HG03571 (cell line): ENCODE results near the gene FRMD4B.
"Not testable (repeated sequence)": the region's sequence is repeated elsewhere in the genome, so short reads cannot be mapped to it uniquely, and the experiment has no call there.

Experiments
- ATAC-seq: cut with Tn5 transposase; IDR thresholded peaks from one replicate; pipeline ENCODE4 v1.9.1; 2021; ENCODE audit not compliant: unreplicated experiment

The FRMD4B gene

DNA sequence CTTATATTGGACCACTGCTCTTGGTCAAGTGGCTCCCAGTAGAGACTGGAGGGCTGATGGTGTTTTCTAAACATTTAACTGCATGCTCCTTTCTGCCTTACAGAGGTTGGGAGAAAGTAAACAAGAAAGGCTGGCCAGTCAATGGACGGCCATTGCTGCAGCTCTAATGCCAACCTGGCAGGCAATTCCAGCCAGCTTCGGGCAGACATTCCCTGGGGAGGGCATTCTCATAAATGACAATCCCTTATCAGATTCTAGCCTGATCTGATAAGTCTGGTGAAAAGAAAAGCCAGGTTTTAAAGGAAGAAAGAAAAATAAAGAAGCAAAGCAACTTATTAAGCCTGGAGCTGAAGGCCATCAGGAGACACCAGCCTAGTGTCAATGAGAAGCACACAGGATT lies 60.7 kb downstream of the FRMD4B start:
- no peak for ATAC-seq

DNA sequence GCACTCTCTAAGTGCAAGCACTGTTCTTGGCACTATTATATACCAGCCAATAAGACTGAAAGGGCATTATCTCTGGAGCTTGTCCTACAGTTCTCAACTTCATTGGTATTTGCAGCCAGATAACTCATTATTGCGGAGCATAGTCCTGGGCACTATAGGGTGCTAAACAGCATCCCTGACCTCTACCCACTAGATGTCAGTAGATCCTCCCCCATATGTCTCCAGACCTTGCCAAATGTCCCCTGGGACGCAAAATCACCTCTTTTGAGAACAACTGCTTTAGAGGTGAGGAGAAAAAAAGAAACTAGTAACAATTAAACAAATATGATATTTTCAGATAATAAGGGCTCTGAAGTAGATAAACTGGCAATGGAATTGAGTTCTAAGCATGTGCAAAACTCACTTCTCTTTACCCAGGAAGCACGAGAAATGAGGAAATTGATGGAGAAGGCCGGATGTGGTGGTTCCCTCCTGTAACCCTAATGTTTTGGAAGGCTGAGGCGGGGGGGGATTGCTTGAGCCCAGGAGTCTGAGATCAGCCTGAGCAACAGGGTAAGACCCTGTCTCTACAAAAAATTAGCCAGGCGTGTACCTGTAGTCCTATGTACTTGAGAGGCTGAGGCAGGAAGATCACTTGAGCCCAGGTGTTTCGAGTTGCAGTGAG lies 61.4 kb downstream of the FRMD4B start:
- ATAC-seq: peak; percentile 49

DNA sequence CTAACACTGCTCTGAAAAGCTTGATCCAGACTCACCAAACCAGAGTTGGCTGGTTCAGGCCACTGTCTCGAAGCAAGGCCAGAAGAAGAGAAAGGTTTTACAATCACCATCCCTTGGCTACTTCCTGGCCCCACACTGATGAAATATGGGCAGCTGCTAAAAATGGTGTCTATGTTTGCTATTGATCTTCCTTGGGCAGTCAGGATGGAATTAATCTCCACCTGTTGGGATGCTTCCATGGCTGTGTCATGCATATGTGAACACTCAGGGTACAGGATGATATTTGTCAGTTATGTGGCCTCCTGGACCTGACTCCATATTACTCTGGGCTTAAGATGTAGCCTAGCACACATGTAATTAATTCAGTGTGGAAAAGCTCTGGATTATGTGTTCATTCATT lies 61.9 kb downstream of the FRMD4B start:
- ATAC-seq: no peak

DNA sequence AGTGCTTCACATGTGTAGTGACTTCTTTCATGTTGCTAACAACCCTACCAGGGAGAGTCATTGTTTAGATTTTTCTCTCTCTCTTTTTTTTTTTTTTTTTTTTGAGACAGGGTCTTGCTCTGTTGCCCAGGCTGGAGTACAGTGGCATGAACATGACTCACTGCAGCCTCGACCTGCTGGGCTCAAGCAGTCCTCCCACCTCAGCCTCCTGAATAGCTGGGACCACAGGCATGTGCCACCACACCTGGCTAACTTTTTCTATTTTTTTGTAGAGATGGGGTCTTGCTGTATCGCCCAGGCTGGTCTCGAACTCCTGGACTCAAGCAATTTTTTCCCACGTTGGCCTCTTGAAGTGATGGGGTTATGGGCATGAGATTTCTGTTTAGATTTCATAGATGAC lies 63.4 kb downstream of the FRMD4B start:
- not testable (repeated sequence) for ATAC-seq

DNA sequence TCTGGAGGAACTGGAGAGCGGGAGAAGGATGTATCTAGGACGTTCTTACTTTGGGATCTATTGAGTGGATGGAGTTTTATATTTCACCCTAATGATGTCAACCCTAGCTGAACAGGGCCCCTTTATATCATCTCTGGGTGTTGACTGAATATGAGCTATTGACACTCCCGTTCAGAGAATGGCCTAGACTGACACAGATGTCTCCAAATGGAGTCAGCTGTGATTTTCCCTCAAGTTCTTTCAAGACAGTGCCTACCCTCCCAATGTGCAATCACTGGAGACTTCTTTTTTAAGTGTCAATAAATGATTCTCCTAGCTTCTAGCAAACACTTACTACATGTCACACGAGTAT lies 63.8 kb downstream of the FRMD4B start:
- no peak for ATAC-seq

DNA sequence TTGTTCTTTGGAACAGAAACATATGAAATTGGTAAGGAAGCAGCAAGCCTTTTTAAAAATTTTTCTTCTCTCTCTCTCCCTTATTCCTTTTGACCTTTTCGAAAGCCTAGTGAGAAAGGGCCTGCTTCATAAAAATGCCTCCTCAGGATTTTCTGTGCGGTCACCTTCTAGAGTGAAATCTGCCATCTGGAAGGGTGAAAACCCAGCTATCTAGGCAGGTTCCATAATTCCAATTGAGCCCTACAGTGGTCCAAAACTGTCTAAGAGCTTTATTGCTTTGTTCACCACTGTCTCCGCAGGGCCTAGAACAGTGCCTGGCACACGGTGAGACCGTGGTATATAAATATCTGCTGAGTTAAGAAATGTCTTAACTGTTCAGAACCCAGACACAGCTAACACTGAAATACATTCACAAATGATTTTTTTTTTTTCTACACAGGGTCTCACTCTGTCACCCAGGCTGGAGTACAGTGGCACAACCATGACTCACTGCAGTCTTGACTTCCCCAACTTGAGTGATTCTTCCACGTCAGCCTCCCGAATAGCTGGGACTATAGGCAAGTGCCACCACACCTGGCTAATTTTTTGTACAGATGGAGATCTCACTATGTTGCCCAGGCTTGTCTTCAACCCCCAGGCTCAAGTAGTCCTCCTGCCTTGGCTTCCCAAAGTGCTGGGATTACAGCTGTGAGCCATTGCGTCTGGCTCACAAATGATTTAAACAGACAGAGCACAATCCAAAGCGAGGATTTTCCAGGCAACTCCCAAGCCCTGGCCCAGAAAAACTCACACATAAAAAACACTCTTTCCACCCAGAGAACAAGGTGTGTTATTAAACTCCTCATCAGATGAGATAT lies 64.4 kb downstream of the FRMD4B start:
- no peak for ATAC-seq

DNA sequence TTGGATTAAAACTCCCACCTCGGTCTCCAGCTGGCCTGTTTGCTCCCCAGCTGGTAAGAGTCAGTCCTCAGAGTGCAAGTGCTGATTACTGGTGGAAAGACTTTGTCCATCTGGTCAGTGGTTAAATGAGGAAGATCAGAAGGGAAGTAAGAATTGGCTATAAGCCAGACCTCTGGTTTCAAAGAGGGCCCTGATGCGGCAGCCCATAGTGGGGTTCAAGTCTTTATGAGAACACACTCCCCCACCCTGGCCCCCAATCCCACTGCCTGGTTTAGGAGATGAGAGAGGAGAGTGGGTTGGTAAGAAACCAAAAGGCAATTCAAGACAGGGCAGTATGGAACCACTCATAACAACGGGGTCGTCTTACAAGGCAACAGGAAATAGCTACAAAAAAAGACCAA lies 65.0 kb downstream of the FRMD4B start:
- peak; percentile 58 for ATAC-seq

DNA sequence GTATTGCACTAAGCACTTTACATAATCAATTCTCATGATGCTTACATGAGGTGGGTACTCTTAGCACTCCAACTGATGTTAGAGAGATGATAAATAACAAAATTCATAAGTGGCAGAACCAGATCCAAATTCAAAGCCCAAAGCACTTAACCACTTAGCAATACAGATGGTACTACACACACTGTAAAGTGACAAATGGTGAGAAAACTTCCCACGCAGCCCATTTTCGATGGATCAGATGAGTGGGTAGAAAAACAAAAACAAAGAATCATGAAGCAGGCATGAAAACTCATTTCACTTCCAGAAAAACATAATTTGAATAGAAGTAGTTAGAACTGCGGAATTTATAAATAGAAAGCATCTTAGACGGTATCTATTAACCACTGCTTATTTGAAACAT lies 66.2 kb downstream of the FRMD4B start:
- ATAC-seq: no peak

DNA sequence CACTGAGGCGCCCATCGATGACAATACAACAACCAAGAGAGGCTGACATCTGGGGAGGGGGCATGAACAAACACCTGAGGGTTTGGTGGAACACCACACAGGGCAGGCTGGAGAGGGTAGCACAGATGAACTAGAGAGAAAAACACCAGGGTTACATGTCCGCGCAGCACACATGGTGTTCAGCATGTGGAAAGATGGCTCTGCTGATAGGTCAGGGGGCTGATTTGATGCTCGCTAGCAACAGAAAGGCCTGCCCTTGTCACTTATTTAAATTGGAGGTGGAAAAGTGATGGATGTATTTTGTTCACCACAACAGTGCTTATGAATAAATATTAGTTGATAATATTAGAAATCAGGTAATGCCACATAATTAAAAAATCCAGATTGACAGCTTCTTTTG lies 67.5 kb downstream of the FRMD4B start:
- no peak for ATAC-seq

DNA sequence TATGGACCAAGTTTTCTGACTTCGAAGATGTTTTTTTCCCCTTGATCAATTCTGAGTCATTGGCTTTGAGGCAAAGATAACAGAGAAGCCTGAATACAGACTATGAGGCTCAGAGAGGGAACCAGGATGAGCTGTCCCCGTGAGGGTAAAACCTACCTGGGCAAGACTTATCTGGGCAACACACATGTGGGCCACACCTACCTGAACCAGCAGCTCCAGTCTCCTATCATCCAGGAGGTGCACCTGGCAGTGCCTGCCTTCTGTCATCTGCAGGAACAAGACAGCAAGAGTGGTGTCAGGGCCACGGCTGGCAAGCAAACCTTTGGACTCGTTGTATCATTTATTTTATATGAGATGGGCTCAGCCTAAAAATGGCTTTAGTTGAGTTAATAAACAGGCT lies 72.6 kb downstream of the FRMD4B start:
- ATAC-seq: no peak

DNA sequence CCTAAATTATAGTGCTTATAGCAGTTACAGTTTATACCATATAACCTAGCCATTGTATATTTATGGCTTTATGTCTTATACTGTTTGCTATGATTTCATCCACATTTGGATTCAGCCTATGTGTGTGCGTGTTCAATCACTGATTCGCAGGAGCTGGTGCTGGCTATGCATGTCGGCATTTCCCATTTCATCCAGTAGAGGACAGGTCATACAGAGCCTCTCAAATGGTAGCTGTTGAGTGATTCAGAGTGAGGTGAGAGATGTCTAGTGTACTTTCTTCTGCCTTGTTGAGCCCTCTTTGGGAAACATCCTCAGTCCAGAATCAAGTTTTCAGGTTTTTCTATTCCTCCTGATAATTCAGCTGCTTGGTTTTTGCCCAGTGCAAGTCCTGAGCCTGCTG lies 76.1 kb downstream of the FRMD4B start:
- ATAC-seq: no peak

DNA sequence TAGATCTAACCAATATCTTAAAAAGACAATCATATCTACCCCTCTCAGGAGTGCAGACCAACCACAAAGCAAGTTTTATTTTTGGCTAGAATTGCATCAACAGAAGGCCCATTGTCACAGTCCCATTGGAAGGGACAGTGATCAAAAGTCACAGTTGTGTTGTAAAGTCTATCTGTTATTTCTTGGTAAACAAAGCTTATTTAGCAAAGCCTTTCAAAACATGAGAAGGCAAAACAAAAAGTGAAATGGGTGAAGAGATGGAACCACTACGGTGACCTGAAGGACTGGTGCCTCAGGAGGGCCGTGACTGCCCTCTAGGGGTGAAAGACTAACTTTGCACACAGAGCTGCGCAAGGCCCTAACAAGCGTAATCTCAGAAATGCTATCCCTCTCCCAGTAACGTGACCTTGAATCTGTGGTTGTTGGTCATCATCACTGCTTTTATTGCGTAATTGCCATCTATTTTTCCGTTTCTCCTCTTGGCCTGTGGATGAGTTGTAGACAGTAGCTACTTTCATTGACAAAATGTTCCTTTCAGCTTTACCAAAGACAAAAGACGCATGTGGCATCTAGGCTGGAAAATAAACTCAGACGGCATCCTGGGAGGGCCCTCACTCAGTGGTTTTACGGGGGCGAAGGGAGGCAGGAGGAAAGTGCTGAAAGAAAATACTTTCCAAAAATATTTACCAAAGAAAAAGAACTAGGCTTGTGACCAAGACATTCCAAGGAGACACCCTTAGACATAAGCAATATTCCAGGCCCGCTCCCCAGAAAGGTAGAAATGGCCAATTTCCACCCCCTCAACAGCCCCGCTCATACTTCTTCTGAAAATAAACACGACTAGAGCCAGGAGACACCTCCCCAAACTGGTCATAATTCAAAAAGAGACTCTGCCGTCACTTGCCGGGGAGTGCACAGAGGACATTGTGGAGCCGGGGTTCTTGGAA lies 79.4 kb downstream of the FRMD4B start:
- peak; percentile 93 for ATAC-seq

DNA sequence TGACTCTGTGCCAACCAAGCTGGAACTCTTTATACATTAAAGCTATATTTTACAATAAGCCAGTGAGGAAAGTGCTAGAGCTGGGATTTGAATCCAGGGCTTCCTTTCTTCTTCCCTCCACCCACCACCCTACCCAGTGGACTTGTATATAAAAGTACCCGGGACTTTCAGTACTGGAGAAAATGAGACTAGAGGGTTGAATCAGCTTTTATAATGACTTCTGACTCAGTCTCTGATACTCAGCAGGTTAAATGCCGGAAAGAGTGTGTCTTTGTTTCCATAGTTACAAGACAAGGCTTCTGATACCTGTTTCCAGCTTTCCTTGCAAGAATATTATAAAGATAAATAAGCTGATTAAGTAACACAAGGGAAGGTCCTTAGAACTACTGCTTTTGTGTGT lies 80.9 kb downstream of the FRMD4B start:
- no peak for ATAC-seq

DNA sequence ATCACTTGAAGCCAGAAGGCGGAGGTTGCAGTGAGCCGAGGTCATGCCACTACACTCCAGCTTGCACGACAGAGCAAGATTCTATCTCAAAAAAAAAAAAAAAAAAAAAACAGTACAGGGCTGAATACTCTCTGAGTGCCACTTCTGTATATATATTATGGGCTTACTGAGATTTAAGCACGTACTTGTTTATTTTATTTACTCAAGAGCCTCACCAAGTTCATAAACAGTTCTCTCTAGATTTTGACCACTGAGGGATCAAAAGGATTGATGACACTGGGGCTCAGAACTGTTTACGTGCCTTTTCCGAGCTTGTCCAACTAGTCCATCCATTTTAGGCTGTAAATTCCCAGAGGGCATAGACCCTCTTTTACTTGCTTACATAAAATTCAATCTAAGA lies 81.5 kb downstream of the FRMD4B start:
- no peak for ATAC-seq

DNA sequence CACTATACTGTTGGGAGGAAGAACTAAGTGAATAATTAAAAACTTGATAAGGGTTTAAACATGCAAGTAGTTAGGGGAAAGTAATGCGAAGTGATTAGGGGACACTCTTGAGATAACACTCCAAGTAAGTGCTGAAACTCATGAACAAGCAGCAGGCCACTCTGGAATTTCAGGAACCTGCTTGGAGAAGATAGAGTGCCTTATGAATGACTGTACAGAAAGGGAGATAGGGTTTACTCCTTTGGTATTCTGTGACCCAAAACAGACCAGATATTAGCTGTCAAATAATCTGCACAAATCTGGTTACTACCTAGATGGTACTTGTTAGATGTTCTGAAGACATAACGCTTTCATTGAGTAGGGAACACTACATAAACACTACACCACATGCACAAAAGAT lies 85.6 kb downstream of the FRMD4B start:
- no peak for ATAC-seq

DNA sequence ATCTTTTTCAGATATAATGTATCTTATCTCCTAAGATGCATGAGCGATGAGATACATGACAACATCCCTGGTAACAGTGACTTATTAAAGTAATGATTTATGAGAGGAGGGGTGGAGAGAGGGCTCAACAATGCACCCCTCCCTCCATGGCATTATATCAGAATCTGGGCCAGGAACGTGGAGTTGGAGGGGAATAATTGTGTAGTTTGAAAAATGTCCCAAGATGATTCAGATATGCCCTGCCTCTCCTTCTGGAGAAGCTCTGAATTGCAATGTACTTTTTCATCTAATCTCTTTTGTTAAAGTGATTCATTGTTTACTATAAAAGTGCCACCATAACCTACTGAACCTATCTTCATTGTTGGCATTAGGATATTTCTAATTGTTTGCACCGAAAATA lies 86.5 kb downstream of the FRMD4B start:
- no peak for ATAC-seq

DNA sequence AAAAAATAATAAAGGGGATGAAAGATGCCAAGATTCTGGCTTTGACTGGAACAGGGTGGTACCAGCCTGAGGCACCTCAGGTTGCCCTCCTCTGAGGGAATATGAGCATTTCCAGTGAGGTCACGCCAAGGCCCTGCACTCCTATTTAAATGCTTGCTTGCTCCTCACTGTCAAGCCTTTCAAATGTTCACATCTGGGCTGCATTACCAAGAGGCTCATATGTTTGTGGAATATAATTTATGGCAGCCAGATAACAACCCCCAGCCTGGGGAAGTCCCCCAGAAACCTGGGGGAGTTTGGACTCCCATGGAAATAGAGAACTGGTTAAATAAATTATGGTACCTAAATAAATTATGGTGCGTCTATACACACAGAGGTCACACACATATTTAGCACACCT lies 88.4 kb downstream of the FRMD4B start:
- no peak for ATAC-seq

DNA sequence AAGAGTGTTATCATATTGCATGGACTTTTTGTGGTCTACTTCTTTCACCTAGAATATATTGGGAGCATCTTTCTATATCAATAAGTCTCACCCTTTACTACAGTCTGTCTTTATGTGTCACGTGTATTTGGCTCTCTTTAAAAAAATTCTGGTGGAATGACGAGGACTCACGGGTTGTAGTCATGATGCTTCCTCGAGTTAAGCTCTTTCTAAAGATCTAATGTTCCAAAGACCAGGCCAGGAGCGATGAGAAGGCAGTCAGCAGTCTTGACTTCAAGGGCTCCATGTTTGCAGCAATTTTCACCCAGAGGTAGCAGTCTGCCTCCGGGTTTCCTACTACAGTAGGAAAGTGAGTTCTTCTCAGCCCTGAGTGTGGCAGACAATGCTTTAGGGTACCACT lies 88.9 kb downstream of the FRMD4B start:
- no peak for ATAC-seq

DNA sequence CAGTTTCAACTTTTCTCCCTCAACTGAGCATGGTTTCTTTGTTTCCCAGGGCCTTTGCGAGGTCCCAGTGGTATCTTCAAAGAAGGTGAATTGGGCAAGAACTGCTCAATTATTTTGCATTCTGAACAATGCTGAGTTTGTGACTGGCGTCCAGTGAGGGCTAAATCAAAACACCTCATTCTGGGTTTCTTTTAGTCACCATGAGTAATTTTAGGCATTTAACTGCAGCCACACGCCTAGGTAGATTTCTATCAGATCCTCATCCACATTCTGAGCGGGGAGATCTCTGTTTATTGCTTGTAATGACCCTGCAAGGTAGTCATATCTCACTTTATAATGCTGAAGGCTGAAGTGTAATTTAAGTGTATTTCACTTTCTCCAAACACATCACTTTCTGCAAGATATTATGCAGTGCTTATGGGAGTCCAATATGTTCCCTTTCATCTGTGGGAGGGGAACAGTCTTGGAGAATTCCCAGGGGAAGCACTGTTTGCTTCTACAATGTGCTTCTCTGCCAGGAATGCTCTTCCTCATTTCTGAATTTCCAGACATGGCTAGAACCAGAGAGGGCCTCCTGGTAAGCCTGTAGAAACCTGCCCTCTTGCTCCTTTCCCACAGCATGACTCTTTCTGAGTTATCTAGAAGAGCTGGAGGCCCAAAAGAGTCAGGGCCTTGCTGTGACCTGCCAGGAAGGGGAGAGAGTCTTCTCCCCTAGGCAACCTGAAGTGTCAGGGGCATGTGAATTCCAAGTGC lies 91.7 kb downstream of the FRMD4B start:
- ATAC-seq: no peak

DNA sequence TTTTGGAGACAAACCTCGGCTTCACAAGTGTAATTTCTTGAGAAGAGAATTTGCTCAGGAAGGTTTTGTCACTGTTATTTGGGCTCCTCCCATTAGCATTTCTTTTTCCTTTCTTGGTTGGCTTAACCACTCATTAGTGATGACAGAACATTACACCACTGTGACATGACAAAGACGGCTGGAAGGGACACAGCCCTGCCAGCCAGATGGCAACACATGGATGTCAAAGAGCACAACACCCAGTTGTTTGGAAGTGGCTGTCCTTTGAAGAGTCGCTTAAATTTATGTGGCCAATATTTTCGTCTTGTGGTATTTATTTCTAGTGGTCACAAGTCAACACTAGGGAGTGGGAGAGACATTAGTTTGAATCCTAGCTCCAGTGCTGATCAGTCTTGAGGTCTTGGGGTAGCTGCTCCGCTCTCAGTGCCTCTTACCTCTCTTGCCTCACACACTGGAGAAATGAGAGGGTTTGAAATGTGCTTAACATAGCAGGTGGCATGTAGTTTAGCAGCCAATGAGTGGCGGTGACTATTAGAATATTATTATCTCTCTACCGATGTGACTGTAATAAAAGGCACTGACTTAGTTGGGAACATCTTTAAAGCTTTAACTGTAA lies 92.8 kb downstream of the FRMD4B start:
- no peak for ATAC-seq

DNA sequence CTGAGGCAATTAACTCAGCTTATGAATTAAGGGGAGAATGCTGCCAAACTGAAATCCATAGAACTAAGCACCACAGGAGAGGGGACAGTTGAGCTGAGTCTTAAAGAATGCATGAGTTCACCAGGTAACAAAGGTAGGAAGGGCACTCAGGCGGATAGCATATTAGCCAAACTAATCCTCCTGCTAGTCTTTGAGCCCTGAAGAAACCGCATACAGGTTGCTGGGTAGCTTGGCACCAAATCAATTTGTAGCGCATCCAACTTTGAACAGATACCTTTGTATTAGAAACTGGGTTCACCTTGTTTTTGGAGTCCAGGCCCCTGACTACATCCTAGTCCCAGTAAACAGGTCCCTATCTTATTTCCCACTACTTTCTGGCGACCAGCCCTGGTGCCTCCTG lies 93.7 kb downstream of the FRMD4B start:
- no peak for ATAC-seq
